ENCODE data around the gene CD8B2.

- TF ChIP-seq MYC (IDR thresholded peaks at IDR 0.05; ENCODE audit: low read depth, low read length) (no peak), MYC (CRISPR knock-in tag; IDR thresholded peaks at IDR 0.05; ENCODE audit: borderline replicate concordance, low read depth) (no peak), NBN (IDR thresholded peaks at IDR 0.05; ENCODE audit: low read depth) (no peak), EP300 (IDR thresholded peaks at IDR 0.05; ENCODE audit: low read length) (no peak)
Measured at GRCh38 chr2:106553321-106553720, 66.2 kb downstream of the CD8B2 start.

Data from K562 (cell line).